Activated naive CD4-positive, alpha-beta T cell treated with anti-CD3 and anti-CD28 coated beads, Interleukin-2, amount 50 U/mL, for 72 hours (primary cell): Measurements from ENCODE around the gene BST2. TPM values are rescaled to one million over a fixed set of nuclear protein-coding genes. Genes with fewer than 3 reads are reported as not detected.
"Not testable (repeated sequence)": the region's sequence is repeated elsewhere in the genome, so short reads cannot be mapped to it uniquely, and the experiment has no call there.

Source experiments
- ATAC-seq, 2 donors: fragments of 150-1000 bp; cut with Tn5 transposase; 2 replicates each; pipeline ENCODE4 v1.10.0; 2021; ENCODE audit warnings: mild to moderate bottlenecking in 2 of 2, moderate library complexity in 2 of 2
- DNase-seq, 2 donors: peaks; one replicate each; pipeline ENCODE4 v3.0.0; 2021 to 2022; ENCODE audit warnings: low spot score in 2 of 2
- H3K27ac Mint-ChIP-seq, 2 donors: one replicate each; pipeline ENCODE4 v1.8.0; 2022; ENCODE audit warnings: mild to moderate bottlenecking in 2 of 2, mixed read lengths in 2 of 2
- H3K36me3 Mint-ChIP-seq, 2 donors: one replicate each; pipeline ENCODE4 v1.8.0; 2022; ENCODE audit warnings: mixed read lengths in 2 of 2
- H3K9me3 Mint-ChIP-seq, 2 donors: one replicate each; pipeline ENCODE4 v1.8.0; 2022; ENCODE audit warnings: mixed read lengths in 2 of 2
- total RNA-seq, 2 donors: library from RNA; stranded (reverse); gene quantifications; one replicate each; pipeline ENCODE4 v1.2.3, GENCODE V29; 2022

The BST2 gene
- total RNA-seq, 2 donors from 2014 or later = 77.4 to 126 TPM

DNA sequence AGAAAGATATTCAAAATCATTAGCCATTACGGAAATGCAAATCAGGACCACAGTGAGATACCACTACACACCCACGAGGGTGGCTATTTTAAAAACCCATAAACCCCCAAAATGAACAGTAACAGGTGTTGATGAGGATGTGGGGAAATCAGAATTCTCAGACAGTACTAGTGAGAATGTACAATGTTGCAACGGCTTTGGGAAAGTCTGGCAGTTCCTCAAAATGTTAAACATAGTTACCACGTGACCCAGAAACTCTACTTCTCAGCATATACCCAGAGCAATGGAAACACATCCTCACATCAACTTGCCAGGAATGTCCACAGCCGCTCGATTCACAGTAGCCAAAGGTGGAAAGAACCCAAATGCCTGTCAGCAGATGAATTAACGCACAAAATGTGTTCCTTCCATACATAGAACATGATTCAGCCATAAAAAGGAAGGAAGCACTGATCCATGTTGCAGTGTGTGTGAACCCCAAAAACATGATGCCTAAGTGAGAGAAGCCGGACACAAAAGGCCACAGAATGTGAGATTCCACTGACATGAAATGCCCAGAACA, 35.3 kb downstream of the BST2 start:
- ATAC-seq = no peak

DNA sequence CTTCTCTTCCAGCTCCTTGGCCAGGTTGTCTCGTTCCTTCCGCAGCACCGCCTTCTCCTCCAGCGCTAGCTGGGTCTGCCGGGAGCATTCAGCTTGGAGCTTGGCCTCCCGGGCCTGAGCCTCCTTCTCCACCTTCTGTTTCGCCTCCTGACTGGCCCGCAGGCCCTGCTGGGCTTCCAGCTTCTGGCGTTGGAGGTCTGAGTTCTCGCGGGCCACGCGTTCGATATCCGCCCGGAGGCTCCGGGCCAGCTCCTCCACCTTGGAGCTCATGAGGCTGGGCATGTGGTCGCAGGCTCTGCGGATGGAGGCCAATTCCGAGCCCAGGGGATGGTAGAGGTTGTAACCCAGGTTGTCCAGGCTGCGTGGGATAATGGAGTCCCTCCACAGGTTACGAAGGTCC, 40.1 kb downstream of the BST2 start:
- DNase-seq (no peak), ATAC-seq (no peak)
- H3K27ac Mint-ChIP-seq = peak overlapping the region in 1 of 2 donors; percentile 58
- no peaks in the 10 kb centered on the region for H3K36me3 Mint-ChIP-seq
- no peaks in the 10 kb centered on the region for H3K9me3 Mint-ChIP-seq

More for the DNA sequence above, 35.3 kb downstream of the BST2 start:
- H3K36me3 Mint-ChIP-seq = no peaks in the 10 kb centered on the region
- DNase-seq = no peak
- H3K9me3 Mint-ChIP-seq = no peaks in the 10 kb centered on the region
- H3K27ac Mint-ChIP-seq = no peak overlapping the region

DNA sequence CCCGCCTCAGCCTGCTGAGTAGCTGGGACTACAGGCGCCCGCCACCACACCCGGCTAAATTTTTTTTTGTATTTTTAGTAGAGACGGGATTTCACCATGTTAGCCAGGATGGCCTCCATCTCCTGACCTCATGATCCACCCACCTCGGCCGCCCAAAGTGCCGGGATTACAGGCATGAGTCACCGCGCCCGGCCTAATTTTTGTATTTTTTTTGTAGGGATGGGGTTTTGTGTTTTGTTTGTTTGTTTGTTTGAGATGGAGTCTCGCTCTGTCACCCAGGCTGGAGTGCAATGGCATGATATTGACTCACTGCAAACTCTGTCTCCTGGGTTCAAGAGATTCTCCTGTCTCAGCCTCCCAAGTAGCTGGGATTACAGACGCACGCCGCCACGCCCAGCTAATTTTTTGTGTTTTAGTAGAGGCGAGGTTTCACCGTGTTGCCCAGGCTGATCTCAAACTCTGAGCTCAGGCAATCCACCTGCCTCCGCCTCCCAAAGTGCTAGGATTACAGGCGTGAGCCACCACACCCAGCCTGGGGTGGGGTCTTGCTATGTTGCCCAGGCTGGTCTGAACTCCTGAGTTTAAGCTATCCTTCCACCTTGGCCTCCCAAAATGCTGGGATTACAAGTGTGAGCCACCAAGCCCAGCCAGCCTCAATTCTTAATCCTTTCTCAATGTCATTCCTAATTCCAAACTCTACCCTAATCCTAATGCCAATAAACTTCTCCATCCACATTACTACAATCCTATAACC, 41.4 kb downstream of the BST2 start:
- H3K9me3 Mint-ChIP-seq, H3K36me3 Mint-ChIP-seq, ATAC-seq, H3K27ac Mint-ChIP-seq, DNase-seq: not testable (repeated sequence)

DNA sequence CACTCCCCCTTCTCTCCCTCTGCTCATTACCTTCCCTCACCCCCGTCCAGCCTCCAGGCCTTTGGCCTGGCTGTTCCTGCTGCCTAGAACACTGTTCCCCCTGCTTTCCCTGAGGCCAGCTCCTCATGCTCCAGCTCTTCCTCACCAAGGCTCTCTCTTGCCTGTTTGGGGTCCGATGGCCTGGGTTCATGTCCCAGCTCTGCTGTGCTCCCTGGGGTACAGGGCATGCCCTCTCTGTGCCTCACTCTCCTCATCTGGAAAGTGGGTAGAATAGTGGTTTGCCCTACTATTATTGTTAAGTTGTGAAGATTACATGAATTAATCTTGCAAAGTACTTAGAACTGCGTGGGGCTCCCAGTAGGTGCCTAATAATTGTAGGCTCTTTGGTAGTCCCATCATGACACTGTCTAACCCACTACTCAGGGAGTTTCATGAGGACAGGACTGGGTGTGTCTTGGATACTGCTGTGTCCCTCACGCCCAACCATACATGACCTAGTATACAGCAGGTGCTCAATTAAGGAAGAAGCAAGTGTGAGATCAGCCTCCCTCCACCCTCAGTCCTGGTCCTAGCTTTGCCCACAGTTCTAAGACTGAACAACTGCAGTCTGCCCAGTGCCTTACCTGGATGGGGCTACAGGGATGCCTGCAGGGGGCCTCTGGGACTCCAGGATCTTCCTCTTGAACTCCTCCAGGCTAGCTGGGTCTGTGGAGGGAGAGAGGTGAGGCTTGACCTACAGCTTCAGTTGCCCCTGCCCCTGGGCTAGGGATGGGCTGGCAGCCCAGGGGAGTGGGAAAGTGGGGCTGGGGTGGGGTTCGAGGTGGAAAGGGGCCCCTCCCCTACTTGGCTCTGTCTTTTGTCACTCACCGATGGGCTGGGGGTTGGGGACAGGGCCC, 45.3 kb downstream of the BST2 start:
- H3K36me3 Mint-ChIP-seq = no peaks in the 10 kb centered on the region
- ATAC-seq (no peak), DNase-seq (no peak)
- H3K27ac Mint-ChIP-seq = peak overlapping the region; percentile 9 to 18
- H3K9me3 Mint-ChIP-seq = no peaks in the 10 kb centered on the region

DNA sequence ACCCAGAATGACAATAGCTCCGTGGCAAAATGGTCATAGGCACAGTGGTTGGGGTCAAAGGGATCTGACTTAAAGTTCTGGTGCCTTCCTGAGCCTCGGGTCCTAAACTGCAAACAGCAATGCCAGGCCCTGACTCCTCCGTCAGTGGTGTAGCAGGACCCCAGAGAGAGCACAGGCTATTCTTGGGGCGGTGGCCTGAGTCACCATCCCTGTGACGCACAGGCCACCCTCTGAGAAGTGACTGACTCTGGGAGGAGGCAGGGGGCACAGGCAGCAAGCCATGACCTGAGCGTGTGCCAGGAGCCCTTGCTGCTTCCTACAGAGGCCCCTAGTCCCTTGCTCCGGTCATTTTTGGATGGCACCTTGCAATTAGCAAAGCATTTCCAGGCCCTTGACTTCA, 47.0 kb downstream of the BST2 start:
- no peak for ATAC-seq
- DNase-seq = no peak
- Mint-ChIP-seq H3K9me3 (no peaks in the 10 kb centered on the region), H3K36me3 (no peaks in the 10 kb centered on the region), H3K27ac (no peak overlapping the region)

GRCh38 chr19:17357724-17358123, 47.7 kb downstream of the BST2 start:
- no peak for ATAC-seq
- DNase-seq = no peak
- H3K36me3 Mint-ChIP-seq = no peaks in the 10 kb centered on the region
- no peak overlapping the region for H3K27ac Mint-ChIP-seq
- no peaks in the 10 kb centered on the region for H3K9me3 Mint-ChIP-seq

- Mint-ChIP-seq H3K9me3 (no peaks in the 10 kb centered on the region), H3K36me3 (no peaks in the 10 kb centered on the region), H3K27ac (no peak overlapping the region)
- no peak for ATAC-seq
- no peak for DNase-seq
These were observed 48.3 kb downstream of the BST2 start for GRCh38 chr19:17357078-17357666.

DNA sequence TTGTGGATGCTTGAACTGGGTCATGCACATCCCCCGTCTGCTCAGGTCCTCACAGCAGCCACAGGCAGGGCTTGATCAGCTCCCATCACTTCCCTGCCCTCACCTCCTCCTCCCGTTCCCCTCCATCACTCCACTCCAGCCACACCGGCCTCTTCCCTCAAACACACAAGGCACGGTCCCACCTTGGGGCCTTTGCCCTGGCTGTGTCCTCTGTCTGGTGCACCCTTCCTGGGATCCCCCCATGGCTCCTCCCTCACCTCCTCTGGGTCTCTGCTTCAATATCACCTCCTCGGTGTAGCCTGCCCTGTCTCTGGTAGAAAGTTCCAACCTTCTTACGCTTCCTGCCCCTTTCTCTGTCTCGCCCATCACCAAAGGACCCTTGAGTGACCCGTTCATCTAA, 52.0 kb downstream of the BST2 start:
- ATAC-seq = no peak

More for the DNA sequence above, 52.0 kb downstream of the BST2 start:
- DNase-seq = no peak
- no peaks in the 10 kb centered on the region for H3K36me3 Mint-ChIP-seq
- peak overlapping the region in 1 of 2 donors; percentile 52 for H3K27ac Mint-ChIP-seq
- H3K9me3 Mint-ChIP-seq = no peaks in the 10 kb centered on the region

Other genes with a start within 250 kb of the BST2 start
- gene USE1, start 190.3 kb downstream of the BST2 start, total RNA-seq = 10 to 100 TPM; 28.6 to 39.1 TPM
- gene OCEL1, start 179.4 kb downstream of the BST2 start, total RNA-seq = 10 to 100 TPM; 14.3 to 17.1 TPM
- 10 to 100 TPM in 1 of 2 donors, 1 to 10 TPM in 1; 5.8 to 12.9 TPM for gene NR2F6, start 159.7 kb downstream of the BST2 start, total RNA-seq
- under 1 TPM; 0.43 to 0.49 TPM for gene USHBP1, start 140.9 kb downstream of the BST2 start, total RNA-seq
- 100 to 1,000 TPM; 115 to 125 TPM for gene BABAM1, start 138.2 kb downstream of the BST2 start, total RNA-seq
- gene ANKLE1, start 123.7 kb downstream of the BST2 start, total RNA-seq = 10 to 100 TPM in 1 of 2 donors, 1 to 10 TPM in 1; 8.4 to 13.7 TPM
- 10 to 100 TPM; 10.4 to 10.5 TPM for gene ABHD8, start 102.2 kb downstream of the BST2 start, total RNA-seq
- 100 to 1,000 TPM in 1 of 2 donors, 10 to 100 TPM in 1; 70.2 to 100 TPM for gene MRPL34, start 99.8 kb downstream of the BST2 start, total RNA-seq
- 10 to 100 TPM; 30.0 to 39.7 TPM for gene DDA1, start 96.1 kb downstream of the BST2 start, total RNA-seq
- 1 to 10 TPM; 4.5 to 7.2 TPM for gene ANO8, start 70.8 kb downstream of the BST2 start, total RNA-seq
- gene GTPBP3, start 68.1 kb downstream of the BST2 start, total RNA-seq = 10 to 100 TPM; 11.1 to 46.1 TPM
- under 1 TPM in 1 of 2 donors, not detected in 1; 0.20 TPM for gene PLVAP, start 28.3 kb downstream of the BST2 start, total RNA-seq
- gene CCDC194, start 11.4 kb downstream of the BST2 start, total RNA-seq = 1 to 10 TPM; 2.2 to 3.7 TPM
- gene MVB12A, start 14.4 kb upstream of the BST2 start, total RNA-seq = 10 to 100 TPM; 34.4 to 55.2 TPM
- not detected for gene TMEM221, start 43.0 kb upstream of the BST2 start, total RNA-seq
- gene NXNL1, start 55.3 kb upstream of the BST2 start, total RNA-seq = not detected
- gene SLC27A1, start 64.9 kb upstream of the BST2 start, total RNA-seq = 1 to 10 TPM; 5.8 to 6.3 TPM
- gene PGLS, start 106.0 kb upstream of the BST2 start, total RNA-seq = 10 to 100 TPM; 50.3 to 70.6 TPM
- 10 to 100 TPM; 39.2 to 64.7 TPM for gene COLGALT1, start 150.0 kb upstream of the BST2 start, total RNA-seq